Psoas muscle (tissue), 8 donors: ENCODE results near the gene TEX52. TPM values are rescaled to one million over a fixed set of nuclear protein-coding genes. Genes with fewer than 3 reads are reported as not detected.

Experiments
- ATAC-seq, 4 donors: fragments of 200-7000 bp; cut with Tn5 transposase; one replicate each; pipeline ENCODE4 v1.9.1; 2020; ENCODE audit warnings: moderate library complexity in 3 of 4, mild to moderate bottlenecking in 2 of 4
- DNase-seq, 2 donors: peaks; one replicate each; pipeline ENCODE4 v3.0.0-alpha.2; 2020
- H3K27ac ChIP-seq: fragments of 200-600 bp; one replicate; pipeline ENCODE4 v1.8.0; 2022
- H3K27me3 ChIP-seq, 3 donors: fragments of 200-600 bp in 1 of 3; one replicate each; pipeline versions ENCODE4 v1.6.1 to v1.8.0; 2013 to 2022; ENCODE audit warnings: low read length in 2 of 3, mild to moderate bottlenecking in 2 of 3, moderate library complexity in 1 of 3; ENCODE audit not compliant: insufficient read depth in 3 of 3
- H3K36me3 ChIP-seq, 2 donors: fragments of 200-600 bp in 1 of 2; one replicate each; pipeline versions ENCODE4 v1.6.1 to v1.8.0; 2013 to 2022; ENCODE audit warnings: low read depth in 1 of 2, mild to moderate bottlenecking in 1 of 2, moderate library complexity in 1 of 2; ENCODE audit not compliant: insufficient read depth in 1 of 2
- H3K4me1 ChIP-seq: fragments of 200-600 bp; one replicate; pipeline ENCODE4 v1.8.0; 2022
- H3K4me3 ChIP-seq: fragments of 200-600 bp; one replicate; pipeline ENCODE4 v1.8.0; 2022; ENCODE audit warnings: mild to moderate bottlenecking
- H3K9me3 ChIP-seq: fragments of 200-600 bp; one replicate; pipeline ENCODE4 v1.8.0; 2022
- WGBS, 3 donors: extraction: QIAGEN DNeasy Blood & Tissue Kit; methylation state at CpG; one replicate each; pipeline versions ENCODE4 v1.1.6 to v1.1.7; 2013; 5-methylcytosine and 5-hydroxymethylcytosine counted together
- intact Hi-C, 2 donors: fragments of 100-400 bp; cut with DNase I; formaldehyde crosslinking; loops; one replicate each; pipeline versions ENCODE4 v1.11.0 to v1.14.2; 2022
- polyA plus RNA-seq, 3 donors: library from polyadenylated mRNA; stranded (reverse); fragments of 200-250 nt; gene quantifications; one replicate each; pipeline ENCODE4 v1.2.3, GENCODE V29; 2013
- total RNA-seq, 4 donors: library from RNA; stranded (reverse); fragmentation: NEBNext Ultra II Directional in 2 of 4; extraction: Animal tissue kit (Norgen Biotek cat#: 25700) in 2 of 4; gene quantifications; one replicate each; pipeline versions ENCODE4 v1.2.1 to v1.2.4, GENCODE V29; 2021 to 2023
- TF ChIP-seq, protein P1 (sequence below): fragments of 200-600 bp; IDR thresholded peaks from one replicate; pipeline ENCODE4 v1.8.0; 2022; ENCODE audit warnings: antibody characterized with exemption
- donor health status: healthy with polysubstance abuse.
- donor health status: DM: no; HTN: no; CAD: no; lungs with moderate emphysema.
- donor health status: Bipolar disorder and iron deficiency.
- donor health status: healthy.
- donor health status: DM: yes; HTN: yes; CAD: no.
- donor health status: DM: no; HTN: no; CAD: no.
- donor health status: DM: no; HTN: no; CAD: no.
- donor health status: DM: yes; HTN: yes; CAD: no.

Gene TEX52
- total and polyA plus RNA-seq, 7 donors: not detected

DNA sequence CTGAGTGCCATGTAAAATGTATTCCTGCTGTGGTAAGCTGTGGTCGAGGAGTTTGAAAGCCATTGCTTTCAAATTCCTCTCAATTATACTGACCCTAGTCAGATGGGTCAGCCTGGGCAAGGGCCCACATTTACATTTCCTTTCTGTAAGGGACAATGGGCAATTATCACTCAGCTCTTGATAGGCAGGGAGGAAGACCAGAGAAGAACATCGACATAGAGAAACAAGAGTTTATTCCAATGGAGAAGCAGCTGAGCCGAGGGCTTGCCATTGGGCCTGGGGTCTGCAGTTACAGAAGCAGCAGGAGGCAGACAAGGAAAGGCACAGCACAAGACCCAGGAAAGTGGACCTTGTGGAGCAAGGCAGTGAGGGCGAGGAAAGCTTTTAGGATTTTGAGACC lies 31.7 kb downstream of the TEX52 start:
- H3K27ac ChIP-seq: no peak overlapping the region
- no peaks in the 10 kb centered on the region for H3K4me1 ChIP-seq
- H3K27me3 ChIP-seq: no peaks in the 10 kb centered on the region
- no peak for DNase-seq
- no peak overlapping the region for H3K4me3 ChIP-seq
- intact Hi-C loops: no loop called here
- TF ChIP-seq, protein P1, sequence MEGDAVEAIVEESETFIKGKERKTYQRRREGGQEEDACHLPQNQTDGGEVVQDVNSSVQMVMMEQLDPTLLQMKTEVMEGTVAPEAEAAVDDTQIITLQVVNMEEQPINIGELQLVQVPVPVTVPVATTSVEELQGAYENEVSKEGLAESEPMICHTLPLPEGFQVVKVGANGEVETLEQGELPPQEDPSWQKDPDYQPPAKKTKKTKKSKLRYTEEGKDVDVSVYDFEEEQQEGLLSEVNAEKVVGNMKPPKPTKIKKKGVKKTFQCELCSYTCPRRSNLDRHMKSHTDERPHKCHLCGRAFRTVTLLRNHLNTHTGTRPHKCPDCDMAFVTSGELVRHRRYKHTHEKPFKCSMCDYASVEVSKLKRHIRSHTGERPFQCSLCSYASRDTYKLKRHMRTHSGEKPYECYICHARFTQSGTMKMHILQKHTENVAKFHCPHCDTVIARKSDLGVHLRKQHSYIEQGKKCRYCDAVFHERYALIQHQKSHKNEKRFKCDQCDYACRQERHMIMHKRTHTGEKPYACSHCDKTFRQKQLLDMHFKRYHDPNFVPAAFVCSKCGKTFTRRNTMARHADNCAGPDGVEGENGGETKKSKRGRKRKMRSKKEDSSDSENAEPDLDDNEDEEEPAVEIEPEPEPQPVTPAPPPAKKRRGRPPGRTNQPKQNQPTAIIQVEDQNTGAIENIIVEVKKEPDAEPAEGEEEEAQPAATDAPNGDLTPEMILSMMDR: no peak
- no peak for ATAC-seq
- no peaks in the 10 kb centered on the region for H3K9me3 ChIP-seq
- 66 to 78% (median 68%) methylated on average over 4 of the region's 4 CpGs for WGBS, 3 donors
- peaks cover 11 to 99% of the 10 kb centered on the region in 2 donors for H3K36me3 ChIP-seq

DNA sequence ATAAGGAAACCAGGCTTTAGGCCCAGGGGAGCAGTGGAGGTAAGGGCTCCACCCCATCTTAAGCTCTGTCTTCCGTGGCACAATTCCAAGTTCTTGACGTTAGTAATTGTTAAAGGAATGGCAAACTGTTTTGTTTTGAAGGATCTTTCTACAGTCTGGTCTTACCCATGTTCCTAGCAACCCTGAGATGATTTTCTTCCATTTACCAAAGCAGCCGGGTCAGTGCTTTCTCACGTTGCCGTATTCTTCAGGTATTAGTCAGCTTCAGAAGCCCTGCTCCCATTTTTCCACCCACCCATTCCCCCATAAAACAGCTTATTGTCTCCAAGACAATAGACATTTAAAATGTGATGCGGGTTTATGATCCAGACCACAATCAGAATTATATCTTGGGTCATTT lies 32.3 kb downstream of the TEX52 start:
- no peaks in the 10 kb centered on the region for H3K27me3 ChIP-seq
- H3K4me3 ChIP-seq: no peak overlapping the region
- intact Hi-C loops: no loop called here
- no peaks in the 10 kb centered on the region for H3K9me3 ChIP-seq
- ATAC-seq (no peak), DNase-seq (no peak)
- no peaks in the 10 kb centered on the region for H3K4me1 ChIP-seq
- TF ChIP-seq, protein P1: no peak
- peaks cover 11 to 99% of the 10 kb centered on the region in 2 donors for H3K36me3 ChIP-seq
- WGBS, 3 donors: 78 to 84% (median 82%) methylated on average over 6 of the region's 6 CpGs
- no peak overlapping the region for H3K27ac ChIP-seq

DNA sequence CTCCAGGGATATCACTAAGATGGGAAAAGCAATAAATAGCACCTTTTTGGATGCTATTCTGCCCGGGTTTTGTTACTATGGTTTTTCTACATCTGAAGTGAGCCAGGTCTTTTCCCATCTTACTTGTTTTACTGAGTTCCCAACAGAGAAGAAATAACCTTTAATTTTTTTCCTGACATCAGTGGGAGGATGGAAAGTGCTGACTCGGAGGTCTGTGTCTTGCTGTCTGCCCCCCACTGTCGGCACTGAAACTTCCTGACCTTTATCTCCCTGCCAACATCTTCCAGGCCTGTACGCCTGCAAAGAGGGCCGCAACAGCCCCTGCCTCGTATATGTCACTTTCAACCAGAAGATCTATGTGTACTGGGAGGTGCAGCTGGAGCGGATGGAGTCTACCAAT lies 33.4 kb downstream of the TEX52 start:
- no peak for ATAC-seq
- no peak for DNase-seq
- Histone ChIP-seq H3K27me3 (no peaks in the 10 kb centered on the region), H3K4me1 (no peaks in the 10 kb centered on the region), H3K27ac (no peak overlapping the region), H3K9me3 (no peaks in the 10 kb centered on the region), H3K4me3 (no peak overlapping the region), H3K36me3 (peaks cover 11 to 99% of the 10 kb centered on the region in 2 donors)
- TF ChIP-seq, protein P1: no peak
- intact Hi-C loops: no loop called here
- 77 to 84% (median 81%) methylated on average over 7 of the region's 7 CpGs for WGBS, 3 donors

DNA sequence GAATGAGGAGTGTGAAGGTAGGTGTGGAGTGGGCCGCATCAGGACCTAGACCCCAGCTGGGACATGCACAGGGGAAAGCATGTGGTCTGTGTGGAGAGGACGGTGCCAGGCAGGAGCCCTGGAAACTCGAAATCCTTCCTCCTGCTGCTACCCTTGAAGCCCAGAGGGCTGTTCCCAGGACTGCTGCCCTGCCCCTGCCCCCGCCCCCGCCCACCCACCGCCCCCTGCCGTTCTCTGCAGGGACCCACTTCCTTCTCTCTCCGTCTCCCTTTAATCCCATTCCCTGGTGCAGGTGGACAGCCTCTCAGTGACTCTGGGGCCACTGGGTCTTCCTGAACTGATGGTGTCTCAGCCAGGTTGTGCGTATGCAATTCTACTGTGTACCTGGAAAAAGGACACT lies 36.4 kb downstream of the TEX52 start:
- peaks cover 8 to 91% of the 10 kb centered on the region in 2 donors for H3K36me3 ChIP-seq
- intact Hi-C loops: no loop called here
- H3K4me1 ChIP-seq: peaks cover under 1% of the 10 kb centered on the region
- DNase-seq: no peak
- no peaks in the 10 kb centered on the region for H3K9me3 ChIP-seq
- 87% methylated on average over 9 of the region's 9 CpGs for WGBS, 3 donors
- H3K27me3 ChIP-seq: no peaks in the 10 kb centered on the region
- no peak for ATAC-seq
- no peak overlapping the region for H3K27ac ChIP-seq
- TF ChIP-seq, protein P1: no peak
- H3K4me3 ChIP-seq: no peak overlapping the region

DNA sequence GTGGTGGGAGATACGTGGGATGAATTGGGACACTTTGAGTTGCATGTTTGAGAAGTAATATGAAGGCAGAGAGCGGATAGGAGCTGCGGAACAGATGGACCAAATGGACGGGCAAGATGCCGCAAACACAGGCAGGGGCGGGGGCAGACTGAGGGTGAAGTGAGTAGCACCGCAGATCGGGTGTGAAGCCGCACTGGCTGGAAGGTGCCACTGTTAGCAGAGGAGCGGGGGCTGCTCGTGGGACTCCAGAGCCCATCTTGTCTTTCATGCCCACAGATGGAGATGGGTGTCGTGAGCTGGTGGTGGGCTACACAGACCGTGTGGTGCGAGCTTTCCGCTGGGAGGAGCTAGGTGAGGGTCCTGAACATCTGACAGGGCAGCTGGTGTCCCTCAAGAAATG lies 37.0 kb downstream of the TEX52 start:
- TF ChIP-seq, protein P1: no peak
- H3K36me3 ChIP-seq: peaks cover 4 to 85% of the 10 kb centered on the region in 2 donors

More for the DNA sequence above, 37.0 kb downstream of the TEX52 start:
- WGBS, 3 donors: 90 to 96% (median 91%) methylated on average over 15 of the region's 15 CpGs
- no peaks in the 10 kb centered on the region for H3K27me3 ChIP-seq
- H3K4me3 ChIP-seq: no peak overlapping the region
- H3K4me1 ChIP-seq: peaks cover 6% of the 10 kb centered on the region
- intact Hi-C loops: no loop called here
- H3K9me3 ChIP-seq: no peaks in the 10 kb centered on the region
- H3K27ac ChIP-seq: no peak overlapping the region
- ATAC-seq (no peak), DNase-seq (no peak)
